Measurements from ENCODE around the gene TUBAL3.
"Not testable (repeated sequence)": the region's sequence is repeated elsewhere in the genome, so short reads cannot be mapped to it uniquely, and the experiment has no call there.

The TUBAL3 gene

GRCh38 chr10:5390607-5391205 is 13.9 kb downstream of the TUBAL3 start:
- no peaks in the 10 kb centered on the region for H3K36me3 ChIP-seq (ENCODE audit: insufficient read depth, low read length)
- H3K4me3 ChIP-seq (ENCODE audit: low read length): no peak overlapping the region
- peaks cover 5% of the 10 kb centered on the region for H3K9me3 ChIP-seq (ENCODE audit: low read length)
- no peak overlapping the region for H2AFZ ChIP-seq (ENCODE audit: low read depth, low read length)
- no peaks in the 10 kb centered on the region for H3K27me3 ChIP-seq (ENCODE audit: insufficient read depth, low read length)
- no peaks in the 10 kb centered on the region for H3K4me1 ChIP-seq (ENCODE audit: insufficient read depth, low read length)

DNA sequence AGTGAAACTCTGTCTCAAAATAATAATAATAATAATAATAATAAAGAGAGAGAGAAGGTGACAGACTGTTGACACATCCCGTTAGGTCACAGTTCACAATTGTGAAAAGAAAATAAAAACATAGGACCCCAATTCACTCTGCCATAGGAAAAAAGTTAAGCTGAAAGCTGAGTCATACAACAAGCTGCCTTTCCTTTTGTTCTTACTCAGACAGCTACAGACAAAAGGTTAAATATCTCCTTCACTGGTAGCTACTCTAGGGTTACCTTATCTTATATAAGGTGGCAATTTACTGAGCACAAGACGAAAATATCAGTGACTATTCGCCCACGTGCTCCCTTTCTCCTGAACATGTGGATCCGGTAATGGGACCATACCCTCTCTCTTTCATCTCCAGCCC is 17.5 kb downstream of the TUBAL3 start:
- no peak overlapping the region for H3K4me3 ChIP-seq (ENCODE audit: low read length)
- H3K9me3 ChIP-seq (ENCODE audit: low read length): peaks cover 2% of the 10 kb centered on the region
- no peaks in the 10 kb centered on the region for H3K36me3 ChIP-seq (ENCODE audit: insufficient read depth, low read length)
- no peaks in the 10 kb centered on the region for H3K27me3 ChIP-seq (ENCODE audit: insufficient read depth, low read length)
- no peaks in the 10 kb centered on the region for H3K4me1 ChIP-seq (ENCODE audit: insufficient read depth, low read length)
- no peak overlapping the region for H2AFZ ChIP-seq (ENCODE audit: low read depth, low read length)

GRCh38 chr10:5385224-5385623 is 19.4 kb downstream of the TUBAL3 start:
- Histone ChIP-seq H3K27me3 (ENCODE audit: insufficient read depth, low read length) (no peaks in the 10 kb centered on the region), H3K4me3 (ENCODE audit: low read length) (no peak overlapping the region), H2AFZ (ENCODE audit: low read depth, low read length) (no peak overlapping the region), H3K36me3 (ENCODE audit: insufficient read depth, low read length) (no peaks in the 10 kb centered on the region), H3K9me3 (ENCODE audit: low read length) (no peaks in the 10 kb centered on the region), H3K4me1 (ENCODE audit: insufficient read depth, low read length) (no peaks in the 10 kb centered on the region)

DNA sequence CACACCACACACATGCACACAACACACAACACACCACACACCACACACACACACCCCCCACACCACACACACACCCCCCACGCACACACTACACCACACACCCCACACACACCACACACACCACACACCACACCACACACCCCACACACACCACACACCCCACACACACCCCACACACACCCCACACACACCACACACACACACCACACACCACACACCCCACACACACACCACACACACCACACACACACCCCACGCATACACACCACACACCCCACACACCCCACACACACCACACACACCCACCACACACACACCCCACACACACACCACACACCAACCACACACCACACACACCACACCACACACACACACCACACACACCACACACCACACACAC is 23.4 kb downstream of the TUBAL3 start:
- Histone ChIP-seq H3K27me3 (ENCODE audit: insufficient read depth, low read length) (no peaks in the 10 kb centered on the region), H3K36me3 (ENCODE audit: insufficient read depth, low read length) (no peaks in the 10 kb centered on the region), H3K4me1 (ENCODE audit: insufficient read depth, low read length) (no peaks in the 10 kb centered on the region), H2AFZ (ENCODE audit: low read depth, low read length) (no peak overlapping the region), H3K4me3 (ENCODE audit: low read length) (no peak overlapping the region), H3K9me3 (ENCODE audit: low read length) (no peaks in the 10 kb centered on the region)

GRCh38 chr10:5380395-5380794 is 24.2 kb downstream of the TUBAL3 start:
- not testable (repeated sequence) for H3K9me3 ChIP-seq (ENCODE audit: low read length); H3K27me3 ChIP-seq (ENCODE audit: insufficient read depth, low read length); H3K4me1 ChIP-seq (ENCODE audit: insufficient read depth, low read length); H3K4me3 ChIP-seq (ENCODE audit: low read length); H2AFZ ChIP-seq (ENCODE audit: low read depth, low read length); H3K36me3 ChIP-seq (ENCODE audit: insufficient read depth, low read length)

- H3K36me3 ChIP-seq (ENCODE audit: insufficient read depth, low read length); H2AFZ ChIP-seq (ENCODE audit: low read depth, low read length); H3K4me3 ChIP-seq (ENCODE audit: low read length); H3K4me1 ChIP-seq (ENCODE audit: insufficient read depth, low read length); H3K27me3 ChIP-seq (ENCODE audit: insufficient read depth, low read length); H3K9me3 ChIP-seq (ENCODE audit: low read length): not testable (repeated sequence)
These were observed 25.4 kb downstream of the TUBAL3 start for GRCh38 chr10:5379202-5379601.

DNA sequence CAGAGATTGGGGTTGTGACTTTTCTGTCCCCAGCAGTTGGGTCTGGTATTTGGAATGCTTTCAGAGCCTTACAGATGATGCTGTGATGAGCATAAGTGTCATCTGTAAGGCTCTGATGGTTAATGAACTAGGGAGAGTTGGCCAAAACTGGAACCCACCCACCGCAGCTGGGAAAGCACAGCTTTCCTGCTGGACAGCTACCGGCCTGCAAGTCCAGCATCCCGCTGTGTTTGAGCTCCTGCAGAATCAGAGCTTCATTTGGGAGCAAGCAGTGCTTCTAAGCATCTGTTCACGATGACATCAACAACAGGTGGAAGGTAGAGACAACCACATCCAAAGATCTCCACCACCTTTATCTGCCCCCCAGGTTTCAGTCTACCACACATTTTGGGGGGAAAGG is 28.2 kb downstream of the TUBAL3 start:
- Histone ChIP-seq H3K4me3 (ENCODE audit: low read length) (no peak overlapping the region), H3K36me3 (ENCODE audit: insufficient read depth, low read length) (no peaks in the 10 kb centered on the region), H3K9me3 (ENCODE audit: low read length) (peaks cover 2% of the 10 kb centered on the region), H2AFZ (ENCODE audit: low read depth, low read length) (no peak overlapping the region), H3K4me1 (ENCODE audit: insufficient read depth, low read length) (no peaks in the 10 kb centered on the region), H3K27me3 (ENCODE audit: insufficient read depth, low read length) (no peaks in the 10 kb centered on the region)

DNA sequence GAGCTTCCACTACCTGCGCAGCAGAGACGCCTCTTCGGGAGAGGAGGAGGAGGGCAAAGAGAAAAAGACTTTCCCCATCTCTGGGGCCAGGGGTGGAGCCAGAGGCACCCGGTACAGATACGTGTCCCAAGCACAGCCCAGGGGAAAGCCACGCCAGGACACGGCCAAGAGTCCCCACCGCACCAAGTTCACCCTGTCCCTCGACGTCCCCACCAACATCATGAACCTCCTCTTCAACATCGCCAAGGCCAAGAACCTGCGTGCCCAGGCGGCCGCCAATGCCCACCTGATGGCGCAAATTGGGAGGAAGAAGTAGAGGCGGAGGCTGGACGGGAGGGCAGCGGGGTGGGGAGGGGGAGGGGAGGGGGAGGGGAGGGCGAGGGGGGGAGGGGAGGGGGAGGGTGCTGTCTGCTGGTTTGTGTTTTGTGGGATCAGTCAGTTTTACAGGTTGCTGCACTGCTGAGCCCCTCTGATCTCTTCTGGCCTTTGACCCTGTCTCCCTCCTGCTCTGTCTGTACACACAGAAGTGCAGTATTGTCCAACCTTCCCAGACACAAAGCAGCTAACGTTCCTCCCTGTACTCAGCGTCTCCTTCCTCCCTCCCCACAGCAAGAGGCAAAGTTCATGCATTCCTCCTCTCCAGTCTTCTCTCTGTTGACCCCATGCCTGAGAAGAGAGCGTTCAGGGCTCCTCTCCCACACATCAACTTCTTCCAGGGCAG is 30.6 kb downstream of the TUBAL3 start:
- no peaks in the 10 kb centered on the region for H3K36me3 ChIP-seq (ENCODE audit: insufficient read depth, low read length)
- H3K27me3 ChIP-seq (ENCODE audit: insufficient read depth, low read length): no peaks in the 10 kb centered on the region
- H3K4me3 ChIP-seq (ENCODE audit: low read length): no peak overlapping the region
- H3K4me1 ChIP-seq (ENCODE audit: insufficient read depth, low read length): no peaks in the 10 kb centered on the region
- H3K9me3 ChIP-seq (ENCODE audit: low read length): peaks cover 2% of the 10 kb centered on the region
- H2AFZ ChIP-seq (ENCODE audit: low read depth, low read length): no peak overlapping the region

GRCh38 chr10:5373307-5373706 is 31.3 kb downstream of the TUBAL3 start:
- peaks cover 2% of the 10 kb centered on the region for H3K9me3 ChIP-seq (ENCODE audit: low read length)
- no peaks in the 10 kb centered on the region for H3K27me3 ChIP-seq (ENCODE audit: insufficient read depth, low read length)
- H3K4me1 ChIP-seq (ENCODE audit: insufficient read depth, low read length): no peaks in the 10 kb centered on the region

DNA sequence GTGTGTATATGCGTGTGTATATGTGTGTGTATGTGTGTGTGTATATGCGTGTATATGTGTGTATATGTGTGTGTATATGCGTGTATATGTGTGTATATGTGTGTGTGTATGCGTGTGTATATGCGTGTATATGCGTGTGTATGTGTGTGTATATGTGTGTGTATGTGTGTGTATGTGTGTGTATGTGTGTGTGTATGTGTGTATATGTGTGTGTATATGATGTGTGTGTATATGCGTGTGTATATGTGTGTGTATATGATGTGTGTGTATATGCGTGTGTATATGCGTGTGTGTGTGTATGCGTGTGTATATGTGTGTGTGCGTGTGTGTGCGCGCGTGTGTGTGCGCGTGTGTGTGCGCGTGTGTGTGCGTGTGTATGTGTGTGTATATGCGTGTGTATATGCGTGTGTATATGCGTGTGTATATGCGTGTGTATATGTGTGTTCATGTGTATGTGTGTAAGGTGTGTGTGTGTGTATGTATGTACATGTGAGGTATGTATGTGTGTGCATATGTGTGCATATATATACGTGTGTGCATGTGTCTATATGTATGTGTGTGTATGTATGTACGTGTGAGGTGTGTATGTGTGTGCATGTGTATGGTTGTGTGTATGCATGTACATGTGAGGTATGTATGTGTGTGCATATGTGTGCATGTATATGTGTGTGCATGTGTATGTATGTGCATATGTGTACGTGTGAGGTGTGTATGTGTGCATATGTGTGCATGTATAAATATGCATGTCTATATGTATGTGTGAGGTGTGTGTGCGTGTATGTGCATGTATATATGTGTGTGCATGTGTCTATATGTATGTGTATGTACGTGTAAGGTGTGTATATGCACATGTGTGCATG is 33.9 kb downstream of the TUBAL3 start:
- Histone ChIP-seq H3K4me3 (ENCODE audit: low read length) (no peak overlapping the region), H3K4me1 (ENCODE audit: insufficient read depth, low read length) (no peaks in the 10 kb centered on the region), H3K27me3 (ENCODE audit: insufficient read depth, low read length) (no peaks in the 10 kb centered on the region), H3K36me3 (ENCODE audit: insufficient read depth, low read length) (no peaks in the 10 kb centered on the region), H3K9me3 (ENCODE audit: low read length) (peaks cover 2% of the 10 kb centered on the region), H2AFZ (ENCODE audit: low read depth, low read length) (no peak overlapping the region)

More at GRCh38 chr10:5373307-5373706, 31.3 kb downstream of the TUBAL3 start:
- no peak overlapping the region for H3K4me3 ChIP-seq (ENCODE audit: low read length)
- no peaks in the 10 kb centered on the region for H3K36me3 ChIP-seq (ENCODE audit: insufficient read depth, low read length)
- H2AFZ ChIP-seq (ENCODE audit: low read depth, low read length): no peak overlapping the region

DNA sequence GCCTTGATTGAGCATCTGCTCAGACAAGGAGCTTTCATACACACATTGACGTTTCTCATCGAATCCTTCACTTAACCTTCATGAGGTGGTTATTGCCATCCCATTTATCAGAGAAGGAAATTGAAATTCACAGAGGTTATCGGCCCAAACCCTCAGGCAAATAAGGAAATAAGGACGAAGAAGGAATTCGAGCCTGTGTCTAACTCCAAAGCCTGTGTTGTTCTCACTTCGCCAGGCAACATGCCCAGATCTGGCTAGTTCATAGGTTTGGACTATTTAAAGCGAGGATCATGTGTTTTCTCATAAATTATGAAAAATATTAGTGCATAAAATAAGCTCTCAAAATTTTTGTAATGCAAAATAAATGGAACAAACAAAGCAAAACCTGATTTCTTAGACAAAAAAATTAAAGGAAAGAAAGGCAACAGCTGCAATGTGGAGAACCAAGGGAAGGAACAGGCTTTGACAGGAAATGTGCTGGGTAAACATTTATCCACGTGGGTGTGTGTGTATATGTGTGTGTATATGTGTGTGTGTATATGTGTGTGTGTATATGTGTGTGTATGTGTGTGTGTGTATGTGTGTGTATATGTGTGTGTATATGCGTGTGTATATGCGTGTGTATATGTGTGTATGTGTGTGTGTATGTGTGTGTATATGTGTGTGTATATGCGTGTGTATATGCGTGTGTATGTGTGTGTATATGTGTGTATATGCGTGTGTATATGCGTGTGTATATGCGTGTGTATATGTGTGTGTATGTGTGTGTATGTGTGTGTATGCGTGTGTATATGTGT is 35.1 kb downstream of the TUBAL3 start:
- Histone ChIP-seq H3K27me3 (ENCODE audit: insufficient read depth, low read length) (no peaks in the 10 kb centered on the region), H3K36me3 (ENCODE audit: insufficient read depth, low read length) (no peaks in the 10 kb centered on the region), H3K4me3 (ENCODE audit: low read length) (no peak overlapping the region), H3K9me3 (ENCODE audit: low read length) (peaks cover 2% of the 10 kb centered on the region), H2AFZ (ENCODE audit: low read depth, low read length) (no peak overlapping the region), H3K4me1 (ENCODE audit: insufficient read depth, low read length) (no peaks in the 10 kb centered on the region)

DNA sequence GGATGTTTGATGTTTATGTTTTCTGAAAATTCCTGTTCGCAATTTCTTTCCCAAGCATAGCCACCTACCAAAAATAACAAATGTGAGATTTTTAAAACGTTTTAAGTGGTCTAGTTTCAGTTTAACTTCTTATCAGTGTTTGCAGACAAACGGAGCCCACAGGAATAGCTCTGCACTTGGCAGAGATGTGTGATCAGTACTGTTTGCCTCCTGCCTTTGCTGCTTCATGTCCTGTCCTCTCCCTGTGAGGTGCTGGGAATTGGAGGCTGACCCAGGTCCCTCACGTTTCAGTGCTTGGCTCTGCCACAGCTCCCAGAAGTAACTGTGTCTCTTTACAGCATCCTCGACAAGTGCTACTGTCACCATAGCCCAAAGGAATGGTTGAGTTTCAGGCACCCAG is 38.7 kb downstream of the TUBAL3 start:
- H3K9me3 ChIP-seq (ENCODE audit: low read length): no peaks in the 10 kb centered on the region
- H3K4me1 ChIP-seq (ENCODE audit: insufficient read depth, low read length): no peaks in the 10 kb centered on the region
- no peak overlapping the region for H3K4me3 ChIP-seq (ENCODE audit: low read length)
- H2AFZ ChIP-seq (ENCODE audit: low read depth, low read length): no peak overlapping the region
- H3K27me3 ChIP-seq (ENCODE audit: insufficient read depth, low read length): no peaks in the 10 kb centered on the region
- H3K36me3 ChIP-seq (ENCODE audit: insufficient read depth, low read length): no peaks in the 10 kb centered on the region

DNA sequence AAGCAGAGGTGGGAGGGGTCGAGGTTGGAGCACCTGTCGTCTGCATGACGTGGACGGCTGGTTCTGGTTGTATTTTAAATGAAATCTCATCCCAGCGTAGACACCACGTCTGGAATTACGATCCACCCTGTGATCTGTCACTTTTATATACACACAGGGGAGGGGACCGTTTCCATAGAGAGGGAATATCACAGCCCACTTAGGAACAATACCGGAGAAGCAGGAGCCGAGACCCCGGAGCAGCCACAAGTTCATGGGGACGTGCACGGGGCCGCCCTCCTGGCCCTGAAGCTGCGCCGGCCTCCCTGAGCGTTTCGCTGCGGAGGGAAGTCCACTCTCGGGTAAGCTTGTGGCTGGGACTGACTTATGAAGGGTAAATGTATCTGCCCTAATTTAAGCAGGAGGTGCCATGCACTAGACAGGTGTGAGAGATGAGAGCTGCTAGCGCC is 39.7 kb downstream of the TUBAL3 start, which contains the start of gene UCN3:
Gene UCN3 (plus strand): TSS at position 77 of the 449 bp plus-strand sequence. CDS start 8,755 bp downstream, outside the sequence.
- no peaks in the 10 kb centered on the region for H3K27me3 ChIP-seq (ENCODE audit: insufficient read depth, low read length)
- no peak within 1 kb of the TSS for H3K4me3 ChIP-seq (ENCODE audit: low read length)

More for the DNA sequence above, 39.7 kb downstream of the TUBAL3 start, which contains the start of gene UCN3:
- no peaks in the 10 kb centered on the region for H3K36me3 ChIP-seq (ENCODE audit: insufficient read depth, low read length)
- H2AFZ ChIP-seq (ENCODE audit: low read depth, low read length): no peak within 1 kb of the TSS
- no peaks in the 10 kb centered on the region for H3K9me3 ChIP-seq (ENCODE audit: low read length)
- H3K4me1 ChIP-seq (ENCODE audit: insufficient read depth, low read length): no peaks in the 10 kb centered on the region
